SK-N-SH (cell line): ENCODE data around the gene OGDH.

Source experiments
- ELF1 ChIP-seq: IDR thresholded peaks from 2 replicates; pipeline ENCODE4 v1.4.0; 2012
- EZH2phosphoT487 ChIP-seq: fragments of 200-600 bp; sonication (generic); IDR thresholded peaks from 2 replicates; pipeline ENCODE4 v1.6.1; 2017; ENCODE audit warnings: low read depth, mixed run types, mild to moderate bottlenecking, antibody characterized with exemption, moderate library complexity, borderline replicate concordance
- GABPA ChIP-seq: IDR thresholded peaks from 2 replicates; pipeline ENCODE4 v1.4.0; 2012; ENCODE audit warnings: low read depth, mild to moderate bottlenecking
- RAD21 ChIP-seq: IDR thresholded peaks from 2 replicates; pipeline ENCODE4 v1.6.1; 2012; ENCODE audit warnings: mild to moderate bottlenecking, low read length
- RCOR1 ChIP-seq: fragments of 150-350 bp; IDR thresholded peaks from 2 replicates; pipeline ENCODE4 v1.6.1; 2017; ENCODE audit warnings: antibody characterized with exemption, low read length
- RFX5 ChIP-seq: IDR thresholded peaks from 2 replicates; pipeline ENCODE4 v1.6.1; 2012; ENCODE audit warnings: mild to moderate bottlenecking, improper control_type of control experiment, low read length
- TAF1 ChIP-seq: IDR thresholded peaks from 2 replicates; pipeline ENCODE4 v1.6.1; 2012; ENCODE audit warnings: low read depth, mild to moderate bottlenecking, low read length, moderate library complexity, borderline replicate concordance
- TEAD4 ChIP-seq: IDR thresholded peaks from 2 replicates; pipeline ENCODE4 v1.4.0; 2012; ENCODE audit warnings: mild to moderate bottlenecking, borderline replicate concordance; ENCODE audit not compliant: insufficient read depth
- TF ChIP-seq, protein P1 (sequence below): fragments of 200-600 bp; sonication (generic); IDR thresholded peaks from 2 replicates; pipeline ENCODE4 v1.6.1; 2017; ENCODE audit warnings: antibody characterized with exemption, mild to moderate bottlenecking, moderate library complexity
- TF ChIP-seq, protein P2 (sequence below): IDR thresholded peaks from 2 replicates; pipeline ENCODE4 v1.4.0; 2012; ENCODE audit warnings: low read depth, borderline replicate concordance
- TF ChIP-seq, protein P3 (sequence below): IDR thresholded peaks from 2 replicates; pipeline ENCODE4; 2012

DNA sequence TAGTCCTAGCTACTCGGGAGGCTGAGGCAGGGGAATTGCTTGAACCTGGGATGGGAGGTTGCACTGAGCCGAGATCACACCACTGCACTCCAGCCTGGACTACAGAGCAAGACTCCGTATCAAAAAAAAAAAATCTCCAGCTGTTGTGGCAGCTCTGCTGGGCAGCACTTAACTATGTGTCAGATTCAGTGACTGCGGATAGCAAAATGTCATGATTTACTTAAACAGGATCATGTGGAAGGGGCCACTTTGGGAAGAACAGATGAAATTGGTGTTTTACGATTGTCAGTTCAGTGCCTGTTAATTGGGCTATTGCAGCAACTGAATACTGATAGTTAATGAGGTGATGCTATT is 15.3 kb downstream of the OGDH start:
- TF ChIP-seq, protein P1, sequence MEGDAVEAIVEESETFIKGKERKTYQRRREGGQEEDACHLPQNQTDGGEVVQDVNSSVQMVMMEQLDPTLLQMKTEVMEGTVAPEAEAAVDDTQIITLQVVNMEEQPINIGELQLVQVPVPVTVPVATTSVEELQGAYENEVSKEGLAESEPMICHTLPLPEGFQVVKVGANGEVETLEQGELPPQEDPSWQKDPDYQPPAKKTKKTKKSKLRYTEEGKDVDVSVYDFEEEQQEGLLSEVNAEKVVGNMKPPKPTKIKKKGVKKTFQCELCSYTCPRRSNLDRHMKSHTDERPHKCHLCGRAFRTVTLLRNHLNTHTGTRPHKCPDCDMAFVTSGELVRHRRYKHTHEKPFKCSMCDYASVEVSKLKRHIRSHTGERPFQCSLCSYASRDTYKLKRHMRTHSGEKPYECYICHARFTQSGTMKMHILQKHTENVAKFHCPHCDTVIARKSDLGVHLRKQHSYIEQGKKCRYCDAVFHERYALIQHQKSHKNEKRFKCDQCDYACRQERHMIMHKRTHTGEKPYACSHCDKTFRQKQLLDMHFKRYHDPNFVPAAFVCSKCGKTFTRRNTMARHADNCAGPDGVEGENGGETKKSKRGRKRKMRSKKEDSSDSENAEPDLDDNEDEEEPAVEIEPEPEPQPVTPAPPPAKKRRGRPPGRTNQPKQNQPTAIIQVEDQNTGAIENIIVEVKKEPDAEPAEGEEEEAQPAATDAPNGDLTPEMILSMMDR = no peak
- TF ChIP-seq ELF1 (no peak), GABPA (no peak), TEAD4 (no peak), EZH2phosphoT487 (no peak), RCOR1 (no peak), RAD21 (no peak), RFX5 (no peak), TAF1 (no peak)
- TF ChIP-seq, protein P2, sequence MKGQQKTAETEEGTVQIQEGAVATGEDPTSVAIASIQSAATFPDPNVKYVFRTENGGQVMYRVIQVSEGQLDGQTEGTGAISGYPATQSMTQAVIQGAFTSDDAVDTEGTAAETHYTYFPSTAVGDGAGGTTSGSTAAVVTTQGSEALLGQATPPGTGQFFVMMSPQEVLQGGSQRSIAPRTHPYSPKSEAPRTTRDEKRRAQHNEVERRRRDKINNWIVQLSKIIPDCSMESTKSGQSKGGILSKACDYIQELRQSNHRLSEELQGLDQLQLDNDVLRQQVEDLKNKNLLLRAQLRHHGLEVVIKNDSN = no peak
- TF ChIP-seq, protein P3, sequence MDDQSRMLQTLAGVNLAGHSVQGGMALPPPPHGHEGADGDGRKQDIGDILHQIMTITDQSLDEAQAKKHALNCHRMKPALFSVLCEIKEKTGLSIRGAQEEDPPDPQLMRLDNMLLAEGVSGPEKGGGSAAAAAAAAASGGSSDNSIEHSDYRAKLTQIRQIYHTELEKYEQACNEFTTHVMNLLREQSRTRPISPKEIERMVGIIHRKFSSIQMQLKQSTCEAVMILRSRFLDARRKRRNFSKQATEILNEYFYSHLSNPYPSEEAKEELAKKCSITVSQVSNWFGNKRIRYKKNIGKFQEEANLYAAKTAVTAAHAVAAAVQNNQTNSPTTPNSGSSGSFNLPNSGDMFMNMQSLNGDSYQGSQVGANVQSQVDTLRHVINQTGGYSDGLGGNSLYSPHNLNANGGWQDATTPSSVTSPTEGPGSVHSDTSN = no peak
